Measurements from ENCODE around the gene ITPR2.
"Not testable (repeated sequence)": the region's sequence is repeated elsewhere in the genome, so short reads cannot be mapped to it uniquely, and the experiment has no call there.

The ITPR2 gene

DNA sequence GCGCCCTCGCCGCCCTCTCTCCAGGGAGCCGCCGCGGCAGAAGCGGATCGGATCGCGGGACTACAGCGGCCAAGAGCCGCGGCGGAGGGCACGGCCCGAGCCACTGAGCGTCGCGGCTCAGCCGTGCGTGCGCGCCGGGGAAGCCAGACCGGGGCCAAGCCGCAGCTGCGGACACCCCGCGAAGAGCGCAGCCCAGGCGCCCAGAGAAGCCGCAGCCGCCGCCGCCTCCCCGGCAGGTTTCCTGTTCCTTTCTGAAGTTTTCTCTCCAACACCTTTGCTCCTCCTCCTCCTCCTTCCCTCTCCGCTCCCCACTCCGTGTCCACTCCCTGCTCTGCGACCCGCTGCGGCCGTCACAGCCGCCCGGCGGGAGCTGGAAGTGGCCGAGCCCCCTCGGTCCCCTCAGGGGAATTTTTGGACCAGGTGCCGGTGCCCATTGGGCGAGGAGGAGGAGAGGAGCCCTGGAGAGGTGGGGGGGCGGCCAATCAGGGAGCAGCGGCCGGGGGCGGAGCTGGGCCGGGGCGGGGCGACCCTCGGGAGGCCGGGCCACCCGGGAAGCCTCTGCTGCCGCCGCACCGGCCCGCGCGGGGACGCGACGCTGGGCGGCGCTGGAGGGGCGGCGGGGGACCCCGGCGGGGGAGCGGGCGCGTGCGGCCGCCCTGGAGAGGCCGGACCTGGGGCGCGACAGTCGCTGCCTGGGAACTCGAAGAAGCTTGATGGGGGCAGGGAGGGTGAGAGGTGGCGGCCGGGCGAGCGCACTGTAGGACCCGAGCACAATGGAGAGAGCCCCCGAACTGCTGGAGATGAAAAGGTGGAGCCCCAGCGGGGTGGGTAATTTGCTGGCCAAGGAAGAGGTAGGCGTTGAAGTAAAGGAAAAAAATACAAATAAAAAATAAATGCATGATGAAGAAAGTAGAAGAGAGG is at the start of gene ITPR2:
Gene ITPR2 (minus strand): TSS at position 373 of the 921 bp plus-strand sequence. CDS start 413 bp downstream, outside the sequence.
- DNase-seq (ENCODE audit: low read depth), result peak; percentile 95

DNA sequence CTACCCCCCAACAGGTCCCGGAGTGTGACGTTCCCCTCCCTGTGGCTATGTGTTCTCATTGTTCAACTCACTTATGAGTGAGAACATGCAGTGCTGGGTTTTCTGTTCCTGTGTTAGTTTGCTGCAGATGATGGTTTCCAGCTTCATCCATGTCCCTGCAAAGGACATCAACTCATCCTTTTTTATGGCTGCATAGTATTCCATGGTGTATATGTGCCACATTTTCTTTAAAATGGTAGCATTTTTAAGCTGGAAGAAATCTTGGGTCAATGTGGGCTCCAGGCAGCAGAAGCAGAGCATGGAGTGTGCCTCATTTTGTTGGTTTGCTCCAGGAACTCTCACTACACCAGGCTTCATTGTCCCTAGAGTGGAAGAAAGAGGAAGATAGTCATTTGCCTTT is 47.6 kb upstream of the ITPR2 start:
- no peak for DNase-seq (ENCODE audit: low read depth)

DNA sequence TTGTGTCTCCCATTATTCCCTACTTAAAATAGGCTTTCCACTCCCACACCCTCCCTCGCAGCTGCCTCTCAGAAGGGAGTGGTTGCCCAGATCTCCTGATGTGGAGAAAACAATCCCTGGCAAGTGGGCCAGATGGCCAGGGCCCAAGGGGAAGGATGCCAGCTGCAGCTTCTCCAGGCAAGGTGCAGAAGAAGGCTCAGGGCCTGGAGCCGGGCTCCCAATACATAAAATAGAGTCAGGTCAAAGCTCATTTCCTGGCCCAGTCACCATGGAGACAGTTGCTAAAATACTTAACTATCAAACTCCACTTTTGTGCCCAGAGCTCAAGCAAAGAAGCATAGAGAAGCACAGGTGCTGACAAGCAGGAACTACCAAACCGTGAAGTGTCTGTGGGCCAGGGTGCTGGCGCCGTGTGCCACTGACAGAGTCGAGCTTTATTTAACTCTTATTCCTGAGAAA is 45.7 kb upstream of the ITPR2 start:
- DNase-seq (ENCODE audit: low read depth), result no peak

DNA sequence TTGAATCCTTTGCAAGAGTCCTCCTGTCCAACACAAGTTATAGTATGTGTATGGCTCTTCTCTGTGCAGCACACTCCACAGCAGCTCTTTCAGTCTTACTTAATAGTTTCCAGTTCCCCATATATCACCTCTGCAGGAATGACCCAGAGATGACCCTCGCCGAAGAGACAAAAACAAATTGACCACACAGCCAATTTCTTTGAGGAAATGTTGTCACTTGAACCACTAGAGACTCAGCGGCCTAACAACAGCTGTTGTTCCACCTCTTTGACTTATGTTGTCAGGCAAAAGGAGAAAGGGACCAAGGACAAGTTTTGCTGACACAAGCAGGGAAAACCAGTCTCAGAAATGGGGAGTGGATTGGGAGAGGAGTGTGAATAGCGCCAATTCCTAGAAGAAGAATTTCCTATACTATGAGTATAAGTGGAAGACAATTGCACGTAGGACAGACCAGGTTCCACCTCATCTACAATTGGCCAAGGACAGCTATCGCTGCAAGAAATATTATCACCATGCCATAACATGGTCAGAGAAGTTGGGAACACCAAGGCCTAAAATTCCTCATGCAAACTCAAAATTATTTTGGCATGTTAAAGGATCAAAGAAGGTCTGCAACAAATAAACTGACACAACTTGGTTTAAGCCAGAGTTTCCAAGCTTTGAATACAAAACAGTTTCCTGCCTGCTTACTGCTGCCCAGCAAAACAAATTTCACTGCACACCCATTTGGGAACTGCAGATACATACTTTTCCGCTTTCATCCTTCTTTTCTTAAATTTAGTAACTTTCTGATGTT is 41.7 kb upstream of the ITPR2 start:
- no peak for DNase-seq (ENCODE audit: low read depth)

DNA sequence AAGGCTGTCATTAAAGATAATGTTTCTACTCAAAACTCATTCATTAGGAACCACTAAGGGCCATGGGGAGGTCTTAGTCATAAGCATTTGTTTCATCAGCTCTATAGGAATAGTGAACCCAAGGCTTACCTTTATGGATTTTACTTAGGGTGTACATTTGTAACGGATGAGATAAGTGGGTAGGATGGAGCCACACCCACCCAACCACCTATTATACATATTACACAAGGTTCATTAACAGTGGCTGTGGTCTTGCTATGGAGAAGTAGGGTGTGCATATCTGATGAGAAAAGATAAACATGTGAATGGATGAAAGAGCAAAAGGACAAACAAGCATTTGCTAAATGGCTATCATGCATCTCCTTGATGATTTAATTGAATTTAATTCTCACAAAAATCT is 39.6 kb upstream of the ITPR2 start:
- DNase-seq (ENCODE audit: low read depth), result no peak

DNA sequence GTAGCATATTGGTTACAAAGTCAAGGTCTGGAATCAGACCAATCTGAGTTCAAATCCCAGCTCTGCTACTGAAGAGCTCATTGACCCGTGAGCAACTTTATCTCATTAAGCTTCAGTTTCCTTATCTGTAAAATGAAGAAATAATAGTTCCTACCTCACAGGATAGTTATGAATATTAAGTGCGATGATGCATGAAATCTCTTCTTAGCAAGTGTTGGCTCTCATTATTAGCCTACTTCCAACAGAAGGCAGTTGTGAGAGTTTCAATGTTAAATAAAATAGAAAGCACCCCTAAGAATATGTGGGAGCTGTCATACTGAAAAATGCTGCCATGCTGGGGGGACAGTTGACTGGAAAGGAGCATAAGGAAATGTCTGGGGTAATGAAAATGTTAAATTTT is 39.0 kb upstream of the ITPR2 start:
- DNase-seq (ENCODE audit: low read depth), result no peak

DNA sequence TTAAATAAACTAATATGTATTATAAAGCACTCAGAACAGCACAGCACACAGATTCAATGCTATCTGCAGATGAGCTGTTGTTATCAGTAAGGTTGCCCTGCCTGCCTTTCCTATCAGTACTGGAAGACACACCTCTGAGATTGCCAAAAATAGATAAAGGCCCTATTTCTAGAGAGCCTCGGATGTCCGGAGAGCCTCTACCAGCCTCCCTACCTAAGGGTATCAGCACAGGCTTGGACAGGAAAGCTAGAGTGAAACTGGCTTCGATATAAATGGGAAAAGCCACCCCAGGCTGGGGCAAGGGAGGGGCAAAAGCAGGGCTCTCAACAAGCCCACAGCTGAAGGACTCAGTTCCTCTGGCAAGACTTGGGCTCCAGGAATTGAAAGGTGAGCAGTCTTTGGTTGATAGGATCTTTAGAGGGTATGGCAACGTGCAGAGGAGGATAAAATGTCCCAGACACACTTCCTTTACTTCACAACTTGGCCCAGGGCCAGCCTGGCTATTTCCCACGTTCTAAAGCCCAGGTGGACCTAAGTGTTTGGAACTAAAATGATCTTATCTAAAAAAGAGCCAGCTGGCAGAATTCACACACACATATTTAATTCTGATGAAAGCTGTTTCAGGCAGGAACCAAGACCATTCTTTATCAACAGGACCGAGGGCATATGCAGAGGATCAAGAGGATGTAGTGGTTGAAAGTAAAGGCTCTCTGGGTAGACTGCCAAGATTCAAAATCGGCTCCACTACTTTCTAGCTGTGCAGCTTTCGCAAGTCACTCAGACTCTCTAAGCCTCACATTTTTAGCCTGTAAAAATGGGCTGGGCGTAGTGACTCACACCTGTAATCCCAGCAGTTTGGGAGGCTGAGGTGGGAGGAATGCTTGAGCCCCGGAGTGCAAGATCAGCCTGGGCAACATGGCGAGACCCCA is 37.8 kb upstream of the ITPR2 start:
- peak; percentile 26 for DNase-seq (ENCODE audit: low read depth)

DNA sequence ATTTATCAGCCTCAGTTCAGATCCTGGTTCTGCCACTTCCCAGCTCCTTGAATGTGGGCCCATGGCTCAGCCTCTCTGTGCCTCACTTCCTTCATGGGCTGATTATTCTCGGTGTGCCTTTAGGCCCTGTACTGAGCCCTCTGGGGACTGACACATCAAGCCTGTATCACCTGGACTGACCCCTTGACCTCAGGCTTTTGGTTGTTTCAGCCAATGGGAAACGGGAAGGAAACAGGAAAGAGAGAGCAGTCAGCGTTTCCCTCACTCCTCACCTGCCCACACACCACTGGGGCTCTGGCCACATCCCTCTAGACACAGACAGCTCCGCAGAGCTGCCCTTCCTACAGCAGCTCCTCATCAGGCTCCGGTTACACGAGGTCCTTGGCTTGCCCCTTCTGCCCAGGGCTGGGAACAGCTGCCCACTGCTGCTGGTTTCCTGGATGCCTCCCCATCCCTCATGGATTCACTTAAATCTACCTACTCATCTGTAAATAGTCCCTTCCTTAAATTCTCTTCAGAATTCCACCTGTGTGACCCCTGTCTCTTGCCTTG is 37.0 kb upstream of the ITPR2 start:
- no peak for DNase-seq (ENCODE audit: low read depth)

DNA sequence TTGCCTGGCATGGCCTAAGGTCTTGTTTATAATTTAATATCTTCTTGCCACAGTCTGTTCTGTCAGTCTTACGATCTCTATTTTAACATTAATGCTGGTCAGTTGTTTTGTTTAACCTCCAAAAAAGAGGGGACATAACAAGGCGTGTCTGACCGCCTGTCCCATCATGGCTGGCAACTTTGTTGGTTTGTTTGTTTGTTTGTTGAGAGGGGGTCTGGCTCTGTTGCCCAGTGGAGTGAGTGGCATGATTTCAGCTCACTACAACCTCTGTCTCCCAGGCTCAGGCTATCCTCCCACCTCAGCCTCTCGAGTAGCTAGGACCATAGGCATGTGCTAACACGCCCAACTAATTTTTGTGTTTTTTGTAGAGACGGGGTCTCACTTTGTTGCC is 36.1 kb upstream of the ITPR2 start:
- DNase-seq (ENCODE audit: low read depth), result no peak

DNA sequence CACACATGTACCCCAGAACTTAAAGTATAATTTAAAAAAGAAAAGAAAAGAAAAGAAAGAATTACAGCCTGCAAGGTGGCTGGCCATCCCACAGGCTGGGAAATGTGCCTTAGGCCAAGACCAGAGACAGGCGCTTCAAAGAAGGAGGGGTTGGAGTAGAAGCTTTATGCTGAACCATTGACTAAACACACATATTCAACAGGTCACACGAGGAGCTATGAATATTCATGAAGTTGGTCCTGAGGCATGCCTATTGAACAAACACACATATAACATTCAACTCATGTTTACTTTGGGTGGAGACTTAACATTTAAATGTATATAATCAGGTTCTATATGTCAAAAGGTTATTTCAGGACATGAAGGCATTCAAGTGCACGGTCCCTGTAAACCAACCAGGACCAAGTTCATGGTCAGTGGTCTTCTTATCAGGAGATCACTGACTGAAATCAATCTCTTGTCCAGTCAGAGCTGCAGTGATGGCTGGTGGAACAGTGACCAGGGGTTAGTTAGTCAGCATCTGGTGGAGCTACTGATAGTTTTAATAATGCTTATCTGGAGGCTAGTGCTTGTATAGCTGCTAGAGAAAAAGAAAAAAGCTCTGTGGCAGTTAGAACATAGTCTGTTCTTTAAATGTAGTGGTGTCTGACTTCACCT is 35.6 kb upstream of the ITPR2 start:
- DNase-seq (ENCODE audit: low read depth), result no peak

DNA sequence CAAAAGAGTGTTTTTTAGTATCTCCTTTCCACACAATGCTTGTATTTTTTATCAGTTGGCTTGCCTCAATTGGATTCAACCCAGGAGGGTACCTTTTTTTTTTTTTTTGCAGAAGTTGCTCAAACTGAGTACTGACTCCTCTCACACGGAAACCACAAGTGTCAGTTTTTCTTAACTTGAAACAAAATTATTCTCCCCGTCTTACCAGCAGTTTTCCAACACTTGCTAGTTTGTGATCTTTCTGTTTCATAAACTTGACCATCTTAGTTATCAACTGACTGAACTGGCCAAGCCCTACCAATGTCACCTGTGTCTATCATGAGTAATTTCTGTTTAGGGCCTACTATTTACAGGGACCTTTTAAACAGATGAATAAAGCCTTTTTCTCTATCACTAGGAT is 34.1 kb upstream of the ITPR2 start:
- DNase-seq (ENCODE audit: low read depth), result no peak

DNA sequence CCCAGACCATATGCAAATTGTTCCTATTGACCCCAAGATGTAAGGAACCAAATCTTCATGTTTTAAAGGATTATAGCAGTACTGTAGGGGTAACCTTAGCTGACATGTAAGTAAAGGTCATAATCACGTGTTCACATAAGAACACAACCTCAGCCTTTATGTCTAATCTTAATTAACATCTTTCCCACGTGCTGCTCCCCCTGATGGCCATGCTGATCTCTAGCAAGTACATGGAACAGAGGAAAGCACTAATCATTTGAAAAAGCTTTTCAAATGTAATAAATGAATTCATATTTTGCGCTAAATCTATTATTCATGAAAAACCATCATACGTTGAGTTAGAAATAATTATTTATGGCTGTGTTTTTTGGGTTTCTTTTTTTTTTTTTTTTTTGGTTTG is 30.5 kb upstream of the ITPR2 start:
- DNase-seq (ENCODE audit: low read depth), result peak; percentile 44

DNA sequence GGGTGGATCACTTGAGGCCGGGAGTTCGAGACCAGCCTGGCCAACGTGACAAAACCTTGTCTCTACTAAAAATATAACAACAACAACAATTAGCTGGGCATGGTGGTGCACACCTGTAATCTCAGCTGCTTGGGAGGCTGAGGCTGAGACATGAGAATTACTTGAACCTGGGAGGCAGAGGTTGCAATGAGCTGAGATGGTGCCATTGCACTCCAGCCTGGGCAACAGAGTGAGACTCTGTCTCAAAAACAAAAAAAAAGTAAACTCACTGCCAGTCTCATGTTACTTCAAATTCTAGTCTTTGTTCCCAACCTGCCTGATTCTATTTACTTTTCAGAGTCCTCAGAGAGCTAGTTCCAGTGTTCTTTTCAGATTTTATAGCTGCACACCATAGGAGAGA is 29.8 kb upstream of the ITPR2 start:
- DNase-seq (ENCODE audit: low read depth), result not testable (repeated sequence)

DNA sequence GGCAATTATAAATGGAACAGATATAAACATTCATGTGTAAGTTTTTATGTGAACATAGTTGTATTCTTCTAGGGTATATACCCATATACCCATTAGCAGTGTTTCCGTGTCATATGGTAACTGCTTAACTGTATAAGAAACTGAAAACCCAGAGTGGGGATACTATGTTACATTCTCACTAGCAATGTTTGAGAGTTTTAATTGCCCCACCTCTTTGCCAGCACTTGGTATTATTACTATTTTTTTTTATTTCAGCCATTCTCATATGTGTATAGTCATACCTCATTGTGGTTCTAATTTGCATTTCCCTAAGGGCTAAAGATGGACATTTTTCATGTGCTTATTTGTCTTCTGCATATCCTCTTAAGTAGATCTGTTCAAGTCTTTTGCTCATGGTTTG is 28.7 kb upstream of the ITPR2 start:
- no peak for DNase-seq (ENCODE audit: low read depth)

DNA sequence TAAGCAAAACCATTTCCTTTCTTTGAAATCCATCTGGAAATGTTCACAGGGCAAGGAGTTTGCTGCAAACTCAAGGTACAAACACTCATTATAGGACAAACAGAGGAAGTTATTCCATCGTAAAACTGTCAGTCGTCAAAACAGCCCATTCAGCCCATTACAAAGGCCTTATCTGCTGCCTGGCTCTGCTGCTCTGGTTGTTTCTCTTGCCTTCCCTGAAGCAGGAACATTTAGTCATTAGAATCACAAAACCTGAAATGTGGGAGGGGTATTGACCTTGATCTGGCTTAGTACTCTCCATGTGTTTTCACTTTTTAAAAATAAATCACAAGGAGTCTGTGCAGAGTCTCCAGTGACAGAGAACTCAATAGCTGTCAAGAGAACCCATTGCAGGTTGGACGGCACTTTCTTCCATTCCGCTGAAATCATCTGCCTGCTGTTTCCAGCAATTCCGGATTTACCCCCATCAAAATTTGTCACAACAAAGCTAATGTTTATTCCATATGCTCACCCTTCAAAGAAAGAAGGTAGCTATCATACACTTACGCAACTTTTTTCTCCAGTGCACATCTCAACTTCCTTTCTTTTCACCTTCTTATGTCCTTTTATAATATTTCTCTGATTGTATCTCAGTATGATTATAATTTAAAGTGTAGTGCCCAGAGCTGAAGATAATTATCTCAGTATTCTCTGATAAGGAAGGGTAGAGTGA is 24.6 kb upstream of the ITPR2 start:
- DNase-seq (ENCODE audit: low read depth), result no peak

DNA sequence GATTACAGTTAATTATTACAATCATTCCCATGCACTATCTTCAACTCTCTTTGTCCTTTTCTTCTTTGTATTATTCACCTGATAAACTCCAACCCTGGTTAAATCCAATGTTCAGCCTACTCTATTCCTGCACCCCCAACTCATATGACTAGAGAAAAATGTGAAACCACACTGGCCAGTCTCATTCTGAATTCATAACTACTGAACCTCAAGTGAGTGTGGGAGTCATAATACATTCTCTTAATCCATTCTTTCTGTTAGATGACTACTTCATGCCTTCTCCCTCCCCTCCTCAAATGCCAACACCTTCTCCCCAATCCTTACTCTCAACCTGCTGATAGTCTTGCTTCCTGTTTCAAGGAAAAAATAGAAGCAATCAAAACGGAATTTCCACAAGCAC is 22.3 kb upstream of the ITPR2 start:
- DNase-seq (ENCODE audit: low read depth), result no peak

DNA sequence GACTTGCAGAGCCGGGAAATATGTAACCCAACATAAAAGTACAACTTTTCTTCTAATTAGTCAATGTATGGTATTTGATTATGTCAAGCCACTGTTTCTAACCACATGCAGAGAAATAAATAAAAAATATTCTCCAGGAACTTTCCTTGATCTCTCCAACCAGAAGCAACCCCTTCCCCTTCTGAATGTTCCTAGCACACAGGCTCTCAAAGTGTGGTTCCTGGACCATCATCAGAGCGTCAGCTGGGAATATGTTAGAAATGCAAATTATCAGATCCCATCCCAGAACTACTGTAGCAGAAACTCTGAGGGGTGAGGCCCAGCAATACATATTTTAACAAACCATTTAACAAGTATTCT is 21.0 kb upstream of the ITPR2 start:
- no peak for DNase-seq (ENCODE audit: low read depth)

DNA sequence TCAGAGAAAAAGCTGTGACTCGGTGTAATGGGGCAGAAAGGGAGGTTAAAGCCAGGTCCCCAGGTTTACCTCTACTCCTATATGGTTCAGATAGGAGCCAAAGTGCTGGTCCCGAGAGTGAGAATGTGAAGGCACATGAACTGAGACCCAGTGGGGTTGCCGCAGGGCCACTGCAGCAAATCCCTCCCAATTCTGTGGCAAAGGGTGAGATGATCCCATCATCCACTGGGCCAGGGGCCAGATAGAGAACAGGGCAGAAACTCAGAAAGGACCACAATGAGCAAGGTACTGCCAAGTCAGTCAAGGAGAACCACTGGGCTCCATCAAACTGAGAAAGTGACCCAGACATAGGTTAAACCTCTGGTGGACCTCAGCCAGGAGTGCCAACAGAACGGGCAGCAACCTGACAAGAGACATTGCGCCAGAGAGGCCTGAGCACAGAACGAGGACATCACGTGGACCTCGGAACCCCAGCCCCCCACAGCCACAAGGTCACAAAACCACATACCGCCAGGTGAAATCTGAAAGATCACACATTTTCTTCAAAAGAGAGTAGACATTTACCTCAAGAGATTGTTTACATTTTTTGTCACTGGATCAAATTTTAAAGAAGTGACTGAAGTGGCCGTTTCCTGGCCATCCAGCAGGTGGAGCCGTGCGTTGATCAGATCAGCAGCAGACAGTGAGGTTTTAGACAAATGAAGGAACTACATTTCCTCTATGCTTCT is 20.5 kb upstream of the ITPR2 start:
- DNase-seq (ENCODE audit: low read depth), result peak; percentile 76

DNA sequence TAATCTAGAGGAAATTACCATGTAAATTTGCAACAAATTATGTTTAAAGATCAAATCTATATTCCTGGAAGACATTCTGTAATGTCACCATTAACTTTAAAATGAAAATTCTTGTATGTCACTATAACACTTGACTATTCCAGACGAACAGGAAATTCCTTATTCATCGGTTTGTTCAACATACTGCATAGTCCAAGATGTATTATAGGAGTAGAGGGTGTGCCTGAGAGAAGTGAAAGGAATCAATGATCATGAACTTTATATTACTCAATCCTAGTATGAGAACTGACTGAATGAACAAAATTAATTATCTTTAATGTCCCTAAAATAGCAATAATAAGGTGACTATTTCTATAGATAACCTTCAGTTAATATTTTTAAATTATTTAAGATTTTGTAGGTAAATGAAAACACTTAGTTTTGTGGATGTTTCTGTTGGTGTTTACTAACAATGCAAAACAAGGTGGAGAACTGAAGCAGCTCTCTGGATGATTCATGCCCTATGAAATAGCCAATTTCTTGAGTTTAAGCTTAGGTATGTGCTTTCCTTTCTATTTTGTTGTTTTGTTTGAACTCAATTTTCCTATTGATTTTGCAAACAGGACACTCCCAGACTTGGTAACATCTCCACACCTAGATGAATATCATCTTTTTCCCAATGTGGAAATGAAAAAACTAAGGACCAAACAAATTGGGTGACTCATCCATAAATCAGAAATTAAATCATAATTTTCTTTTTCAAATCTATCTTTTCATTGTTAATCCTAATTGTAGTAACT is 18.2 kb upstream of the ITPR2 start:
- DNase-seq (ENCODE audit: low read depth), result peak; percentile 15
